Thyroid gland (tissue), 4 donors: ENCODE results near the gene FAM78B. TPM values are rescaled to one million over a fixed set of nuclear protein-coding genes. Genes with fewer than 3 reads are reported as not detected.

Experiments
- DNase-seq, 2 donors: peaks; one replicate each; pipeline ENCODE4 v3.0.0-alpha.2; 2019
- H3K27ac ChIP-seq, 3 donors: fragments of 200-600 bp; sonication (generic); 1 replicate in 2 of 3; 2 replicates in 1 of 3; pipeline ENCODE4 v1.5.1; 2016 to 2019; ENCODE audit warnings: mild to moderate bottlenecking in 1 of 3, moderate library complexity in 1 of 3
- H3K27me3 ChIP-seq: fragments of 200-600 bp; sonication (generic); one replicate; pipeline ENCODE4 v1.5.1; 2019
- H3K36me3 ChIP-seq, 2 donors: fragments of 200-600 bp; sonication (generic); one replicate each; pipeline ENCODE4 v1.5.1; 2016 to 2019
- H3K4me1 ChIP-seq, 2 donors: fragments of 200-600 bp; sonication (generic); one replicate each; pipeline ENCODE4 v1.5.1; 2017 to 2019
- H3K4me3 ChIP-seq, 3 donors: fragments of 200-600 bp; sonication (generic); replicated peaks in 1 of 3; 1 replicate in 2 of 3; 2 replicates in 1 of 3; pipeline ENCODE4 v1.5.1; 2016; ENCODE audit warnings: mild to moderate bottlenecking in 1 of 3
- H3K9me3 ChIP-seq: fragments of 200-600 bp; sonication (generic); one replicate; pipeline ENCODE4 v1.5.1; 2017
- POLR2A ChIP-seq, 2 donors: fragments of 450-650 bp; IDR thresholded peaks; one replicate each; pipeline ENCODE4 v1.6.1; 2017; ENCODE audit warnings: antibody characterized with exemption in 2 of 2, mild to moderate bottlenecking in 2 of 2, moderate library complexity in 1 of 2
- WGBS, 2 donors: methylation state at CpG; one replicate each; pipeline ENCODE4 v1.1.5; 2017; 5-methylcytosine and 5-hydroxymethylcytosine counted together
- intact Hi-C: fragments of 100-400 bp; cut with DNase I; formaldehyde crosslinking; loops from one replicate; pipeline ENCODE4 v1.15.1; 2023
- total RNA-seq, 4 donors: library from RNA; depleted of rRNA; stranded (reverse); fragments of >200 nt; gene quantifications; one replicate each; pipeline ENCODE4 v1.2.3, GENCODE V29; 2016
- TF ChIP-seq, protein P1 (sequence below), 6 experiments: fragments of 200-600 bp in 3 of 6; fragments of 450-650 bp in 3 of 6; sonication (generic) in 3 of 6; IDR thresholded peaks; one replicate each; pipeline ENCODE4 v1.5.1; 2016 to 2019; ENCODE audit warnings: antibody characterized with exemption in 6 of 6, mild to moderate bottlenecking in 2 of 6, inconsistent platforms in 1 of 6, moderate library complexity in 1 of 6

Gene FAM78B
- total RNA-seq, 4 donors from 2014 or later: 3.3 to 4.7 (median 3.8) TPM

DNA sequence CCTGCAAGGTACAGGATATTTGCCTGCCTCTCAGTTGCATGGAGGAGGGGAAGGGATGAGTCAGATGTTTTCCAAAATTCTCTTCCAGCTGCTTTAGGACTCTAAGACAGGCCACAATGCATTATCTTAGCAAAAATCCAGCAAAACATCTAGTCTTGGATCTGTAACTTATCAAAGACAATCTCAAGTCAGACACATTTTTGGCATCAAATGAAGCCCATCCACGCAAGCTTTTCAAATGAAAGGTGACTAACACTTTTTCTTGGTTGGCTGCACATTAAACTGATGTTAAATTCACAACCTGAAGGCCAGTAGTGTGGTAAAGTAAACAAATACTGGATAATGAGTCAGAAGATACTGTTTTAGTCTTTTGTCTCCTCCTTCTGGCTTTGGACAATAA, 21.3 kb downstream of the FAM78B start:
- DNase-seq: no peak
- H3K36me3 ChIP-seq: no peaks in the 10 kb centered on the region
- H3K27ac ChIP-seq: no peak overlapping the region
- no peaks in the 10 kb centered on the region for H3K4me1 ChIP-seq
- no peak overlapping the region for H3K4me3 ChIP-seq
- no peak for TF ChIP-seq POLR2A (IDR thresholded peaks at IDR 0.05)
- TF ChIP-seq, protein P1, sequence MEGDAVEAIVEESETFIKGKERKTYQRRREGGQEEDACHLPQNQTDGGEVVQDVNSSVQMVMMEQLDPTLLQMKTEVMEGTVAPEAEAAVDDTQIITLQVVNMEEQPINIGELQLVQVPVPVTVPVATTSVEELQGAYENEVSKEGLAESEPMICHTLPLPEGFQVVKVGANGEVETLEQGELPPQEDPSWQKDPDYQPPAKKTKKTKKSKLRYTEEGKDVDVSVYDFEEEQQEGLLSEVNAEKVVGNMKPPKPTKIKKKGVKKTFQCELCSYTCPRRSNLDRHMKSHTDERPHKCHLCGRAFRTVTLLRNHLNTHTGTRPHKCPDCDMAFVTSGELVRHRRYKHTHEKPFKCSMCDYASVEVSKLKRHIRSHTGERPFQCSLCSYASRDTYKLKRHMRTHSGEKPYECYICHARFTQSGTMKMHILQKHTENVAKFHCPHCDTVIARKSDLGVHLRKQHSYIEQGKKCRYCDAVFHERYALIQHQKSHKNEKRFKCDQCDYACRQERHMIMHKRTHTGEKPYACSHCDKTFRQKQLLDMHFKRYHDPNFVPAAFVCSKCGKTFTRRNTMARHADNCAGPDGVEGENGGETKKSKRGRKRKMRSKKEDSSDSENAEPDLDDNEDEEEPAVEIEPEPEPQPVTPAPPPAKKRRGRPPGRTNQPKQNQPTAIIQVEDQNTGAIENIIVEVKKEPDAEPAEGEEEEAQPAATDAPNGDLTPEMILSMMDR (IDR thresholded peaks at IDR 0.05): no peak
- H3K9me3 ChIP-seq: no peaks in the 10 kb centered on the region
- no peaks in the 10 kb centered on the region for H3K27me3 ChIP-seq
- intact Hi-C loops: no loop called here
- WGBS, 2 donors: 38 to 41% methylated on average over 1 of the region's 1 CpG

DNA sequence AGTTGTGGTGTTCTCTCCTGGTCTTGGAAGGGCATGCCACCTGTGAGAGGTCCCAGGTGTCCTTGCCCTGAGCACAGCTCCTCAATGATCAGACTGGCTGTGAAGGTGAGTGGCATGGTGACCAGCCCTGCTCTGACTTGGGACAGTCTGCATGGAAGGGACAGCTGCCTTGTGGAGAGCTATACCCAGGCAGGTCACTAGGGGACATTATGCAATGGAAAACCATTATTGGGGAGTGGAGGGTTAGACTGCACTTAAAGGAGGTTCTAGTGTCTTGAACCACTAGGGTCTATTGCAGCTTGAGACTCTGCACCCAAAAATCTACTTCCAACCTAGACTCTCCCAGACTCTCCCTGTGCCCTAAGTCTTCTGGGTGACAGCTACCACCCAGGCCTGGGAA, 24.8 kb downstream of the FAM78B start:
- no peak overlapping the region for H3K4me3 ChIP-seq

DNA sequence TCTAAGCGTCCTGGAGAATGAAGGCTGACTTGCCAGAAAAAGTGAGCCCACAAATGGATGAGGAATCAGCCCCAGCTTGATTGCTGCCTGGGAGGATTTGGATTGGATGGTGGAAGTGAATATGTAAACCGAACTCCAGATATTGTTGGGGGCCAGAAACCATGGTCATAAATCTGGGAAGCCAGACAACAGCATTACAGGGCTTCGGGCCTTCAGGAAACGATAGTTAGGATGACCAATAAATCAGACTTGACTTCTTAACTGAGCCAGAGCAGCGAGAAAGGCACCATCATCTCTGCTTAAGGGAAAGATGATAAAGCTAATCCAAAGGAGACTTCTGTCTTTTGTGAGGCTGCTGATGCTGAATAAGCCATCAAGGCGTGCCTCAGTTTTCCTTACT, 26.6 kb downstream of the FAM78B start:
- no peaks in the 10 kb centered on the region for H3K4me1 ChIP-seq
- no peak for DNase-seq
- H3K27ac ChIP-seq: no peak overlapping the region
- H3K9me3 ChIP-seq: no peaks in the 10 kb centered on the region
- no peak for TF ChIP-seq POLR2A (IDR thresholded peaks at IDR 0.05)
- TF ChIP-seq, protein P1 (IDR thresholded peaks at IDR 0.05): no peak
- intact Hi-C loops: no loop called here
- no peak overlapping the region for H3K4me3 ChIP-seq
- H3K27me3 ChIP-seq: no peaks in the 10 kb centered on the region
- 83 to 86% methylated on average over 6 of the region's 6 CpGs for WGBS, 2 donors
- H3K36me3 ChIP-seq: no peaks in the 10 kb centered on the region

More for the DNA sequence above, 24.8 kb downstream of the FAM78B start:
- intact Hi-C loops: no loop called here
- no peak for TF ChIP-seq POLR2A (IDR thresholded peaks at IDR 0.05)
- TF ChIP-seq, protein P1 (IDR thresholded peaks at IDR 0.05): no peak
- no peaks in the 10 kb centered on the region for H3K27me3 ChIP-seq
- no peak overlapping the region for H3K27ac ChIP-seq
- no peaks in the 10 kb centered on the region for H3K9me3 ChIP-seq
- H3K36me3 ChIP-seq: no peaks in the 10 kb centered on the region
- no peak for DNase-seq
- no peaks in the 10 kb centered on the region for H3K4me1 ChIP-seq

DNA sequence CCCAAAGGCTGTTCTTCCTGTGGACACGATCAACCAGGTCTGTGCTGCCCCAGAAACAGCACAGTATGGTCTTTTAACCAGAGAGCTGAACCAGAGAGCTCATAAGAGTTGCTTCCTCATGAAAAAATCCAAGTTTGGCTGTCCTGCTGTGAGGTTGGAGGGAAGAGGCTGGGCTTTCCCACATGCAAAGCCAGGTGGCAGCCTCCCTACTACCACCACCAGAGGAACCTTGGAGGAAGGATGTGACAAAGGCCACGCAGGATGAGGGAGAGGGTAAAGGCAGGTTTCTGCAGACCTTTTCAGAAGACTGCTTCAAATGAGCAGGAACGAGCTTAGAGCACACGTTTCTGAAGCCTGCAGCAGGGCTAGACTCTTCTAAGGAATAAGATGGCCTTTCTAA, 27.1 kb downstream of the FAM78B start:
- WGBS, 2 donors: 48 to 62% methylated on average over 4 of the region's 4 CpGs

DNA sequence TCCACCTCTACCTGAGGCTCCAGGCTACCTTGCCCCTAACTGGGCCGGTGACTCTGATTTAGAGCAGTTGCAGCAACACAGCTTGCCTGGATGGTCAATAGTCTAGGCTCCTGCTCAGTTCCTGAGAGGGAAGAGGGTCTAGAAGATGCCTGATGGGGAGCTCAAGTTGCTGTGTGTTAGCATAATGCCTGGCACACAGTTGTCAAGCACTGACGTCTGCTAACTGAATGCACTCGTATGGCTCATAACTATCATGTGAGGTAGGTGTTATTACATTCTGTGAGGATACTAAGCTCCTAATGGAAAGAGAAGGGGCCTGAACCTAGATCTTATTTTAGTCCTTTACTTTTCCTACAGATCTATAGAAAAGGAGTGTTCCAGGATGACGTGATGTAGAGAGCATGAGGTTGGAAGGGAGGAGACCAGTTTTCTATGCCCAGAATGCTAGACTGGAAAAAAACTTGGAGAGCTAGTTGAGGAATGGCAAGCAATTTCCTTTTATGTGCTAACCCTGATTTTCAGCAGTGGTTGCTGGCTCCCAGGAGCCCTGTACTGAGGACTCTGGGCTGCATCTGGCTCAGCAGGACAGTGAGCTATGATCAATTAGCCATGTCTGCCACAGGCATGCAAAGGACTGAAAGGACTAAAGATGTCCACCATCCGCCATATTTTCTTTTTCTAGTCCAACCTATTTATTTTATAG, 30.0 kb downstream of the FAM78B start:
- Histone ChIP-seq H3K4me1 (no peaks in the 10 kb centered on the region), H3K4me3 (no peak overlapping the region), H3K9me3 (no peaks in the 10 kb centered on the region), H3K27me3 (no peaks in the 10 kb centered on the region), H3K36me3 (no peaks in the 10 kb centered on the region), H3K27ac (no peak overlapping the region)
- WGBS, 2 donors: 82 to 83% methylated on average over 5 of the region's 5 CpGs
- intact Hi-C loops: no loop called here
- DNase-seq: no peak
- TF ChIP-seq, protein P1 (IDR thresholded peaks at IDR 0.05): no peak
- TF ChIP-seq POLR2A (IDR thresholded peaks at IDR 0.05): no peak

More for the DNA sequence above, 27.1 kb downstream of the FAM78B start:
- TF ChIP-seq POLR2A (IDR thresholded peaks at IDR 0.05): no peak
- TF ChIP-seq, protein P1 (IDR thresholded peaks at IDR 0.05): no peak
- H3K27ac ChIP-seq: no peak overlapping the region
- H3K27me3 ChIP-seq: no peaks in the 10 kb centered on the region
- H3K36me3 ChIP-seq: no peaks in the 10 kb centered on the region
- no peak for DNase-seq
- no peak overlapping the region for H3K4me3 ChIP-seq
- H3K9me3 ChIP-seq: no peaks in the 10 kb centered on the region
- H3K4me1 ChIP-seq: no peaks in the 10 kb centered on the region
- intact Hi-C loops: no loop called here
